B cell (primary cell): ENCODE measurements around the gene CNFN. TPM values are rescaled to one million over a fixed set of nuclear protein-coding genes. Genes with fewer than 3 reads are reported as not detected.
A peak's percentile ranks its signal among the peaks of the same experiment; 100 is the strongest.

Experiments used
- ATAC-seq: fragments of 200-7000 bp; cut with Tn5 transposase; one replicate; pipeline ENCODE4 v1.10.0; 2021; ENCODE audit warnings: low read depth, mild to moderate bottlenecking, moderate number of reproducible peaks, moderate library complexity
- CTCF ChIA-PET: fragments of 350-600 bp; sonication (Branson Sonifier 250); formaldehyde crosslinking; loops from one replicate; lab custom pipeline; 2021; ENCODE audit warnings: antibody characterized with exemption, inconsistent platforms; lab: Charles Lee
- POLR2A ChIA-PET: fragments of 350-600 bp; sonication (Branson Sonifier 250); formaldehyde crosslinking; loops from one replicate; lab custom pipeline; 2021; ENCODE audit warnings: antibody characterized with exemption; lab: Charles Lee
- DNase-seq: peaks from one replicate; pipeline ENCODE4 v3.0.0; 2013
- H2AFZ ChIP-seq: 2 replicates; pipeline ENCODE4 v1.6.1; 2012; ENCODE audit warnings: mild to moderate bottlenecking, low read depth, low read length; ENCODE audit not compliant: insufficient read depth, poor library complexity, severe bottlenecking
- H3K27ac ChIP-seq, 2 donors: 1 replicate in 1 of 2; 2 replicates in 1 of 2; pipeline ENCODE4 v1.5.1; 2012 to 2013; ENCODE audit warnings: low read length in 2 of 2, mild to moderate bottlenecking in 2 of 2, moderate library complexity in 1 of 2
- H3K27me3 ChIP-seq, 4 experiments: fragments of 200-600 bp in 1 of 4; sonication (generic) in 1 of 4; replicated peaks in 1 of 4; 1 replicate in 2 of 4; 2 replicates in 2 of 4; pipeline versions ENCODE4 v1.6.1 to v1.7.0; 2013 to 2016; ENCODE audit warnings: low read length in 3 of 4, mild to moderate bottlenecking in 2 of 4, mixed read lengths in 1 of 4, moderate library complexity in 1 of 4; ENCODE audit not compliant: insufficient read depth in 4 of 4, control insufficient read depth in 3 of 4; ENCODE audit errors: control extremely low read depth in 1 of 4
- H3K36me3 ChIP-seq, 2 experiments: replicated peaks in 1 of 2; 1 replicate in 1 of 2; 2 replicates in 1 of 2; pipeline versions ENCODE4 v1.6.1 to v1.7.1; 2013; ENCODE audit warnings: low read length in 1 of 2; ENCODE audit not compliant: insufficient read depth in 2 of 2, control insufficient read depth in 1 of 2; ENCODE audit errors: control extremely low read depth in 1 of 2, extremely low read depth in 1 of 2
- H3K4me1 ChIP-seq, 2 donors: fragments of 200-600 bp in 1 of 2; sonication (generic) in 1 of 2; 1 replicate in 1 of 2; 2 replicates in 1 of 2; pipeline versions ENCODE4 v1.5.1 to v1.6.1; 2013 to 2017; ENCODE audit warnings: low read length in 2 of 2; ENCODE audit not compliant: control insufficient read depth in 2 of 2, insufficient read depth in 2 of 2
- H3K4me2 ChIP-seq: replicated peaks from 2 replicates; pipeline ENCODE3; 2012; ENCODE audit warnings: mild to moderate bottlenecking, low read depth, low read length; ENCODE audit not compliant: poor library complexity, severe bottlenecking
- H3K4me3 ChIP-seq, 5 experiments: fragments of 200-600 bp in 1 of 5; sonication (generic) in 1 of 5; 1 replicate in 3 of 5; 2 replicates in 2 of 5; pipeline versions ENCODE4 v1.5.1 to v1.7.0; 2011 to 2016; ENCODE audit warnings: low read length in 4 of 5, mild to moderate bottlenecking in 4 of 5, low read depth in 2 of 5, control low read depth in 1 of 5, moderate library complexity in 1 of 5; ENCODE audit not compliant: insufficient read depth in 1 of 5; ENCODE audit errors: control extremely low read depth in 1 of 5, extremely low read depth in 1 of 5
- H3K79me2 ChIP-seq: fragments of 200-600 bp; sonication (generic); one replicate; pipeline ENCODE4 v1.6.0; 2016; ENCODE audit warnings: low read length; ENCODE audit not compliant: control insufficient read depth, insufficient read depth
- H3K9ac ChIP-seq: fragments of 200-600 bp; sonication (generic); 2 replicates; pipeline ENCODE4 v1.6.1; 2017; ENCODE audit warnings: mild to moderate bottlenecking, low read length, moderate library complexity
- H3K9me3 ChIP-seq, 3 donors: one replicate each; pipeline versions ENCODE4 v1.6.1 to v1.7.1; 2013; ENCODE audit warnings: low read length in 2 of 3; ENCODE audit not compliant: control insufficient read depth in 2 of 3, insufficient read depth in 1 of 3; ENCODE audit errors: control extremely low read depth in 1 of 3
- H4K20me1 ChIP-seq: 2 replicates; pipeline ENCODE4 v1.6.0; 2012; ENCODE audit warnings: mild to moderate bottlenecking, low read length; ENCODE audit not compliant: insufficient read depth, control insufficient read depth, poor library complexity, severe bottlenecking
- H3K27ac Mint-ChIP-seq: one replicate; pipeline ENCODE4 v1.8.0; 2021; ENCODE audit warnings: mixed read lengths
- H3K27me3 Mint-ChIP-seq: one replicate; pipeline ENCODE4 v1.8.0; 2021; ENCODE audit warnings: mixed read lengths
- H3K4me1 Mint-ChIP-seq: one replicate; pipeline ENCODE4 v1.8.0; 2021; ENCODE audit warnings: mixed read lengths
- H3K4me3 Mint-ChIP-seq: one replicate; pipeline ENCODE4 v1.8.0; 2021; ENCODE audit warnings: mixed read lengths
- H3K9me3 Mint-ChIP-seq: one replicate; pipeline ENCODE4 v1.8.0; 2022; ENCODE audit warnings: mixed read lengths; ENCODE audit not compliant: insufficient read depth
- EZH2 ChIP-seq: IDR thresholded peaks from 2 replicates; pipeline ENCODE4 v1.6.1; 2012; ENCODE audit warnings: borderline replicate concordance, low read depth, mild to moderate bottlenecking, moderate library complexity, low read length; ENCODE audit not compliant: insufficient read depth, poor library complexity, severe bottlenecking
- WGBS: methylation state at CpG from one replicate; pipeline ENCODE4 v1.1.5; 2013; ENCODE audit warnings: missing lambda C conversion rate; ENCODE audit not compliant: insufficient coverage; 5-methylcytosine and 5-hydroxymethylcytosine counted together
- intact Hi-C: fragments of 100-400 bp; cut with micrococcal nuclease; formaldehyde crosslinking; loops from one replicate; pipeline ENCODE4 v1.10.0; 2022
- polyA plus RNA-seq: library from polyadenylated mRNA; depleted of rRNA; stranded (reverse); fragments of >200 nt; gene quantifications from 2 replicates; pipeline ENCODE4 v1.2.3, GENCODE V29; 2012
- total RNA-seq, 2 donors: library from RNA; stranded (reverse); fragments of 120-200 nt in 1 of 2; gene quantifications; 1 replicate in 1 of 2; 2 replicates in 1 of 2; pipeline versions ENCODE4 v1.2.3 to v1.2.4, GENCODE V29; 2013 to 2022
- TF ChIP-seq, protein P1 (sequence below): fragments of 200-600 bp; IDR thresholded peaks from one replicate; pipeline ENCODE4 v1.8.0; 2022; ENCODE audit warnings: antibody characterized with exemption, mild to moderate bottlenecking

The CNFN gene
- total and polyA plus RNA-seq, 2 donors (not counting 1 experiment from before 2014, with no cell fraction given) = 4.1 to 23.2 TPM

DNA sequence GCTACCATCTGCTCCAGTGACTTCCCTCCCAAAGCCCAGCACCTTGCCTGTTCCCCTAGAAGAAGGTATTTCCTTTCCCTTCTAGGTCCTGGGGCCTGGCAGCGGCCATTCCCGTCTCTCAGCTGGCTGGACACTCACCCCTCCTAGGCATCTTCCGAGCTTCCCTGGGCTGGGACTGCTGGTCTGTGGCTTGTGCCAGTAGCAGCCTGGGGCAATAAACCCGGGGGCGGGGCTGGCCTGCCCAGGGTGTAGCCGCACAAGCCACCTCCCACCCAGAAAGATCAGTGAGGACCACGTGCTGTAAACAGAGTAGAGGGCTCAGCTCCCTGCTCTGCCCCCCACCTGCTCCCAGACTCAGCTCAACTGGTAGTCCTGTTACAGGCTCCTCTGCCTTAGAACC, 22.1 kb upstream of the CNFN start:
- H4K20me1 ChIP-seq = peaks cover 55% of the 10 kb centered on the region
- H3K36me3 ChIP-seq = peaks cover 0 to 25% of the 10 kb centered on the region in 2 experiments
- H3K4me3 ChIP-seq = no peak overlapping the region
- no peak overlapping the region for H3K4me3 Mint-ChIP-seq
- no peak overlapping the region for H3K27ac Mint-ChIP-seq
- peaks cover 38% of the 10 kb centered on the region for H3K79me2 ChIP-seq
- ChIA-PET POLR2A (no interaction called here), CTCF (interaction anchor here (0.6 to 2.6 kb wide), 5 partner anchors 11 to 46 kb away, joined by 3 to 11 read pairs (median 5); no protein-coding TSS in a partner anchor)
- intact Hi-C loops = no loop called here
- peaks cover 3% of the 10 kb centered on the region for H3K4me1 Mint-ChIP-seq
- H3K4me2 ChIP-seq = no peak overlapping the region
- H3K4me1 ChIP-seq = no peaks in the 10 kb centered on the region
- H3K9me3 Mint-ChIP-seq = no peaks in the 10 kb centered on the region
- H3K9ac ChIP-seq = no peak overlapping the region
- H3K27me3 Mint-ChIP-seq = no peaks in the 10 kb centered on the region
- no peak overlapping the region for H2AFZ ChIP-seq
- ATAC-seq = no peak
- 95% methylated on average over 7 of the region's 7 CpGs for WGBS
- no peak for DNase-seq
- no peak overlapping the region for H3K27ac ChIP-seq
- H3K27me3 ChIP-seq = no peaks in the 10 kb centered on the region
- no peaks in the 10 kb centered on the region for H3K9me3 ChIP-seq
- TF ChIP-seq, protein P1, sequence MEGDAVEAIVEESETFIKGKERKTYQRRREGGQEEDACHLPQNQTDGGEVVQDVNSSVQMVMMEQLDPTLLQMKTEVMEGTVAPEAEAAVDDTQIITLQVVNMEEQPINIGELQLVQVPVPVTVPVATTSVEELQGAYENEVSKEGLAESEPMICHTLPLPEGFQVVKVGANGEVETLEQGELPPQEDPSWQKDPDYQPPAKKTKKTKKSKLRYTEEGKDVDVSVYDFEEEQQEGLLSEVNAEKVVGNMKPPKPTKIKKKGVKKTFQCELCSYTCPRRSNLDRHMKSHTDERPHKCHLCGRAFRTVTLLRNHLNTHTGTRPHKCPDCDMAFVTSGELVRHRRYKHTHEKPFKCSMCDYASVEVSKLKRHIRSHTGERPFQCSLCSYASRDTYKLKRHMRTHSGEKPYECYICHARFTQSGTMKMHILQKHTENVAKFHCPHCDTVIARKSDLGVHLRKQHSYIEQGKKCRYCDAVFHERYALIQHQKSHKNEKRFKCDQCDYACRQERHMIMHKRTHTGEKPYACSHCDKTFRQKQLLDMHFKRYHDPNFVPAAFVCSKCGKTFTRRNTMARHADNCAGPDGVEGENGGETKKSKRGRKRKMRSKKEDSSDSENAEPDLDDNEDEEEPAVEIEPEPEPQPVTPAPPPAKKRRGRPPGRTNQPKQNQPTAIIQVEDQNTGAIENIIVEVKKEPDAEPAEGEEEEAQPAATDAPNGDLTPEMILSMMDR = no peak
- no peak for TF ChIP-seq EZH2

DNA sequence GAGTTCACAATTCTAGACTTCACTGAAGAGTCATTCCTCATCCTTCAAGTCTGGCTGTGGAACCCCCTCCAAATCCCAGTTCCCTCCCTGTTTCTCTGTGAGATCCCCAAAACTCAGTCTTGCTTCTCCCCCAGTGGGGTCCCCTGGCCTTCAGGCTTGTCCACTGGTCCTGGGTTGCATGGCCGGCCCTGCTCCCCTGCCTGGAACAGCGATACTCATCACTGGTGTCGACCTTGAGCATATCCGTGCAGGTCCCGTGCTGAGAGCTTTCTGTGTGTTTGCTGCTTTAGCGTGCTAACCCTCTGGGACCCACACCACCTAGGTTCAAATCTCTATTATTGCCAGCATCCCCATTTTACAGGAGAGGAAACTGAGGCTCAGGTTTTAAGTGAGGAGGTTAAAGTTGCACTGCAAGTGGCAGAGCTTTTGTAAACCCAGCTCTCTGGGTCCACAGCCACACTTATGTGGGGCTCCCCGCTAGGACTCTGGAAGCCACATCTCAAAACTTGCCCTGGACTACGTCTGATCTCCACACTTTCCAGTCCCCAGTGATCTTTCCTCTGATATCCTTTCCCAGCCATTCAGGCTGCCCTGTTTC, 21.6 kb upstream of the CNFN start:
- H3K9me3 ChIP-seq = no peaks in the 10 kb centered on the region
- H3K79me2 ChIP-seq = peaks cover 41% of the 10 kb centered on the region
- no peak for ATAC-seq
- no peaks in the 10 kb centered on the region for H3K4me1 ChIP-seq
- no peak overlapping the region for H2AFZ ChIP-seq
- no peaks in the 10 kb centered on the region for H3K27me3 Mint-ChIP-seq
- POLR2A ChIA-PET = no interaction called here
- no peak overlapping the region for H3K9ac ChIP-seq
- no peak overlapping the region for H3K4me2 ChIP-seq
- no peak overlapping the region for H3K4me3 Mint-ChIP-seq
- no peaks in the 10 kb centered on the region for H3K27me3 ChIP-seq
- DNase-seq = no peak
- no peaks in the 10 kb centered on the region for H3K9me3 Mint-ChIP-seq
- peaks cover 58% of the 10 kb centered on the region for H4K20me1 ChIP-seq
- no peak overlapping the region for H3K27ac ChIP-seq
- peak overlapping the region; percentile 41 for H3K27ac Mint-ChIP-seq
- CTCF ChIA-PET = interaction anchor here (0.6 to 2.6 kb wide), 6 partner anchors 10 to 46 kb away, joined by 3 to 11 read pairs (median 4); no protein-coding TSS in a partner anchor
- intact Hi-C loops = no loop called here
- TF ChIP-seq EZH2 = no peak
- TF ChIP-seq, protein P1 = no peak
- peaks cover 3% of the 10 kb centered on the region for H3K4me1 Mint-ChIP-seq
- WGBS = 94% methylated on average over 7 of the region's 8 CpGs
- H3K36me3 ChIP-seq = peaks cover 0 to 31% of the 10 kb centered on the region in 2 experiments
- H3K4me3 ChIP-seq = no peak overlapping the region
